ENCODE results near the gene SLC2A10.

The SLC2A10 gene

GRCh38 chr20:46771195-46771588, 61.7 kb downstream of the SLC2A10 start:
- DNase-seq: no peak

GRCh38 chr20:46772901-46773300, 63.5 kb downstream of the SLC2A10 start:
- no peak for DNase-seq

GRCh38 chr20:46773680-46774079, 64.2 kb downstream of the SLC2A10 start:
- DNase-seq: no peak

GRCh38 chr20:46774236-46774635, 64.8 kb downstream of the SLC2A10 start:
- no peak for DNase-seq

- no peak for DNase-seq
These were observed 65.6 kb downstream of the SLC2A10 start for GRCh38 chr20:46774943-46775560.

GRCh38 chr20:46775806-46776205, 66.4 kb downstream of the SLC2A10 start:
- no peak for DNase-seq

- no peak for DNase-seq
These were observed 67.9 kb downstream of the SLC2A10 start for GRCh38 chr20:46777331-46777730.

- DNase-seq: no peak
These were observed 70.4 kb downstream of the SLC2A10 start for GRCh38 chr20:46779831-46780230.

GRCh38 chr20:46784436-46785127, 75.1 kb downstream of the SLC2A10 start:
- DNase-seq: no peak
